ENCODE measurements around the gene ERICH6.
"Not testable (repeated sequence)": the region's sequence is repeated elsewhere in the genome, so short reads cannot be mapped to it uniquely, and the experiment has no call there.

ERICH6 gene

DNA sequence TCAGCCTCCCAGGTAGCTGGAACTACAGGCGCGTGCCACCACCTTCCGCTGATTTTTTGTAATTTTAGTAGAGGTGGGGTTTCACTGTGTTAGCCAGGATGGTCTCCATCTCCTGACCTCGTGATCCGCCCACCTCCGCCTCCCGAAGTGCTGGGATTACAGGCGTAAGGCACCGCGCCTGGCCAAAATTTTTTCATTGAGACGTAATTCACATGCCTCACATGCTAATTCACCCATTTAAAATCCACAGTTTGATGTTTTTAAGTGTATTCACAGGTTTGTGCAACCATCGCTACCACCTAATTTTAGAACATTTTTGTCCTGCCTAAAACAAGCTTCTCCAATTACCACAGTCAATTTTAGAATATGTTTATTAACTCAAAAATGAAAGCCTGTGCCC, 63.5 kb downstream of the ERICH6 start:
- no peak overlapping the region for H3K27ac ChIP-seq (ENCODE audit: low read depth, low read length)
- H3K9ac ChIP-seq (ENCODE audit: low read depth in 1 of 2, low read length in 2 of 2), result no peak overlapping the region
- no peaks in the 10 kb centered on the region for H3K4me1 ChIP-seq (ENCODE audit: control insufficient read depth in 1 of 2, insufficient read depth in 2 of 2, low read length in 2 of 2)
- no peak overlapping the region for H3K4me3 ChIP-seq (ENCODE audit: low read depth in 1 of 2, low read length in 2 of 2)
- no peaks in the 10 kb centered on the region for H3K27me3 ChIP-seq (ENCODE audit: control insufficient read depth in 1 of 2, insufficient read depth in 2 of 2, low read length in 2 of 2)
- no peaks in the 10 kb centered on the region for H3K36me3 ChIP-seq (ENCODE audit: control insufficient read depth in 1 of 2, insufficient read depth in 2 of 2, low read length in 2 of 2)
- H3K9me3 ChIP-seq (ENCODE audit: control insufficient read depth in 1 of 2, low read length in 2 of 2), result no peaks in the 10 kb centered on the region

DNA sequence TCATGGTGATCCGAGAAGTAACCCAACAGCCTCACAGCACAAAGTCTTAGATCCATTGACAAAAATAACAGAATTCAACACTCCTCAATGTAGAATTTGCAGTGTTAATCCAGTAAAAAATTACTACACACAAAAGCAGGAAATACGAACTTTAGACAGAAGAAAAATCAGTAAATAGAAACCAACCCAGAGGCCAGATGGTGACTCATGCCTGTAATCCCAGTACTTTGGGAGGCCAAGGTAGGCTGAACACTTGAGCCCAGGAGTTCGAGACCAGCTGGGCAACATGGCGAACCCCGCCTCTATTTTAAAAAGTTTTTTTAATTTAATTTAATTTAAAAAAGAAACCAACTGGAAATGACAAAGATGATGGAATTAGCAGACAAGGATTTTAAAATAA, 64.5 kb downstream of the ERICH6 start:
- no peak overlapping the region for H3K4me3 ChIP-seq (ENCODE audit: low read depth in 1 of 2, low read length in 2 of 2)
- H3K27me3 ChIP-seq (ENCODE audit: control insufficient read depth in 1 of 2, insufficient read depth in 2 of 2, low read length in 2 of 2), result no peaks in the 10 kb centered on the region
- H3K4me1 ChIP-seq (ENCODE audit: control insufficient read depth in 1 of 2, insufficient read depth in 2 of 2, low read length in 2 of 2), result no peaks in the 10 kb centered on the region
- no peaks in the 10 kb centered on the region for H3K9me3 ChIP-seq (ENCODE audit: control insufficient read depth in 1 of 2, low read length in 2 of 2)
- no peak overlapping the region for H3K27ac ChIP-seq (ENCODE audit: low read depth, low read length)
- H3K9ac ChIP-seq (ENCODE audit: low read depth in 1 of 2, low read length in 2 of 2), result no peak overlapping the region
- no peaks in the 10 kb centered on the region for H3K36me3 ChIP-seq (ENCODE audit: control insufficient read depth in 1 of 2, insufficient read depth in 2 of 2, low read length in 2 of 2)

GRCh38 chr3:150636258-150636657, 67.5 kb downstream of the ERICH6 start:
- H3K27ac ChIP-seq (ENCODE audit: low read depth, low read length), result no peak overlapping the region
- H3K4me1 ChIP-seq (ENCODE audit: control insufficient read depth in 1 of 2, insufficient read depth in 2 of 2, low read length in 2 of 2), result no peaks in the 10 kb centered on the region
- no peaks in the 10 kb centered on the region for H3K27me3 ChIP-seq (ENCODE audit: control insufficient read depth in 1 of 2, insufficient read depth in 2 of 2, low read length in 2 of 2)
- H3K9me3 ChIP-seq (ENCODE audit: control insufficient read depth in 1 of 2, low read length in 2 of 2), result no peaks in the 10 kb centered on the region
- H3K9ac ChIP-seq (ENCODE audit: low read depth in 1 of 2, low read length in 2 of 2), result no peak overlapping the region
- H3K36me3 ChIP-seq (ENCODE audit: control insufficient read depth in 1 of 2, insufficient read depth in 2 of 2, low read length in 2 of 2), result peaks cover 0 to 6% of the 10 kb centered on the region in 2 donors
- H3K4me3 ChIP-seq (ENCODE audit: low read depth in 1 of 2, low read length in 2 of 2), result no peak overlapping the region

- Histone ChIP-seq H3K4me1 (ENCODE audit: control insufficient read depth in 1 of 2, insufficient read depth in 2 of 2, low read length in 2 of 2) (no peaks in the 10 kb centered on the region), H3K9ac (ENCODE audit: low read depth in 1 of 2, low read length in 2 of 2) (no peak overlapping the region), H3K4me3 (ENCODE audit: low read depth in 1 of 2, low read length in 2 of 2) (no peak overlapping the region), H3K27ac (ENCODE audit: low read depth, low read length) (no peak overlapping the region), H3K9me3 (ENCODE audit: control insufficient read depth in 1 of 2, low read length in 2 of 2) (no peaks in the 10 kb centered on the region), H3K27me3 (ENCODE audit: control insufficient read depth in 1 of 2, insufficient read depth in 2 of 2, low read length in 2 of 2) (no peaks in the 10 kb centered on the region), H3K36me3 (ENCODE audit: control insufficient read depth in 1 of 2, insufficient read depth in 2 of 2, low read length in 2 of 2) (peaks cover 0 to 13% of the 10 kb centered on the region in 2 donors)
Observed at GRCh38 chr3:150635526-150635925, 68.2 kb downstream of the ERICH6 start.

DNA sequence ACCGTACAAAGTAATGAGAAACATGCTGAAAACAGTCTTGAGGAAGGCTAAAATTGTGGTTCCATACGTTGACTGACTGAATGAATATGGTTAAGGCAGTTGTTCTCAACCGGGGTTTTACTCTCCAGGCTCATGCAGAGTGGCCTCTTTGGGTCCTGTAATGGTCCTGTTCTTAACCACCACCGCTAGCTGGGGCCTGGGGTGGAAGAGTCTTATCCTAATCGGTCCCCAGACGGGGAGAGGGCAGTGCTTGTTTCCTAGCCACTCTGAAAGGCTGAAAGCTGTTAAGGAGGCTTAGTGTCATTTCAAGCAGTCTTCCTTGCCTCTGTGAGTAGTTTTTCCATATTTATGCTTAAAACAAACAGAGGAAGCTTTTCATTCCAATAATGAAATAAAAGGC, 68.6 kb downstream of the ERICH6 start:
- H3K9ac ChIP-seq (ENCODE audit: low read depth in 1 of 2, low read length in 2 of 2), result no peak overlapping the region
- no peaks in the 10 kb centered on the region for H3K4me1 ChIP-seq (ENCODE audit: control insufficient read depth in 1 of 2, insufficient read depth in 2 of 2, low read length in 2 of 2)
- H3K4me3 ChIP-seq (ENCODE audit: low read depth in 1 of 2, low read length in 2 of 2), result no peak overlapping the region
- no peak overlapping the region for H3K27ac ChIP-seq (ENCODE audit: low read depth, low read length)
- no peaks in the 10 kb centered on the region for H3K27me3 ChIP-seq (ENCODE audit: control insufficient read depth in 1 of 2, insufficient read depth in 2 of 2, low read length in 2 of 2)
- no peaks in the 10 kb centered on the region for H3K9me3 ChIP-seq (ENCODE audit: control insufficient read depth in 1 of 2, low read length in 2 of 2)
- H3K36me3 ChIP-seq (ENCODE audit: control insufficient read depth in 1 of 2, insufficient read depth in 2 of 2, low read length in 2 of 2), result peaks cover 0 to 16% of the 10 kb centered on the region in 2 donors

DNA sequence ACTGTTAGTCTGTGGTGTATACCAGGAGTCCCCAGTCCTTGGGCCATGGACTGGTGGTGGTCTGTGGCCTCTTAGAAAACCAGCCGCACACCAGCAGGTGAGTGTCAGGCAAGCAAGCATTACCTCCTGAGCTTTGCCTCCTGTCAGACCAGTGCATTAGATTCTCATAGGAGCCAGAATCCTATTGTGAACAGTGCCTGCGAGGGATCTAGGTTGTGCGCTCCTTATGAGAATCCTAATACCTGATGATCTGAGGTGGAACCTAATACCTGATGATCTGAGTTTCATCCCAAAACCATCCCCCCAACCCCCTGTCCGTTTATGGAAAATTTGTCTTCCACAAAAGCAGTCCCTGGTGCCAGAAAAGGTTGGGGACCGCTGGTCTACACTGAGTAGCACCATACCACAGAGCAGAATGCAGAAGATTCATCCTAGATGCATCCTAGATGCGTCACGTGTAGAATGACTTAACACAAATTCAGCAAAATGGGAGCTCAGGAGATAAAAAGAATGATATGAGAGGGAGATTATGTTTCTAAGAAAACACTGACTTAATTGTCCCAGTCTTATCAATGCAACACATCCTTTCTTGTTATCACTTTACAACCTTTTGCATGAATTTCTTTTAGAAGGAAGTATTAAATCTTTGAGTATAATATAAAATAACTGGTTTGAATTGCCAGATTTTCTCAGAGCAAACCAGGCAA, 72.1 kb downstream of the ERICH6 start:
- peaks cover 3 to 32% of the 10 kb centered on the region in 2 donors for H3K36me3 ChIP-seq (ENCODE audit: control insufficient read depth in 1 of 2, insufficient read depth in 2 of 2, low read length in 2 of 2)
- H3K9me3 ChIP-seq (ENCODE audit: control insufficient read depth in 1 of 2, low read length in 2 of 2), result no peaks in the 10 kb centered on the region
- no peak overlapping the region for H3K9ac ChIP-seq (ENCODE audit: low read depth in 1 of 2, low read length in 2 of 2)
- no peaks in the 10 kb centered on the region for H3K4me1 ChIP-seq (ENCODE audit: control insufficient read depth in 1 of 2, insufficient read depth in 2 of 2, low read length in 2 of 2)
- H3K27me3 ChIP-seq (ENCODE audit: control insufficient read depth in 1 of 2, insufficient read depth in 2 of 2, low read length in 2 of 2), result no peaks in the 10 kb centered on the region
- H3K4me3 ChIP-seq (ENCODE audit: low read depth in 1 of 2, low read length in 2 of 2), result no peak overlapping the region
- no peak overlapping the region for H3K27ac ChIP-seq (ENCODE audit: low read depth, low read length)

DNA sequence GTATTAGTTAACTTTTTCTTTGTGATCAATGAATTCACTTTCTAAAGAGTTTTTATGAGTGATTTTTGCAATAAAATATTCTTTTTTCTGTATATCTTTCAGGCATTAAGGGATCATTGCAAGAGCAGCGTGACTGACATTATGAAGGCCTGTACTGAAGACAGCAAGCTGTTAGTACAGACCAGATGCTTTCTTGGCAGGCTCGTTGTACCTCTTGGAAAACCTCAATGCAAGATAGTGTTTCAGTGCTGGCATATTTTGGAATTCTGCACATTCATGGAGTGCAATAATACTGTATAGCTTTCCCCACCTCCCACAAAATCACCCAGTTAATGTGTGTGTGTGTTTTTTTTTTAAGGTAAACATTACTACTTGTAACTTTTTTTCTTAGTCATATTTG, 76.2 kb downstream of the ERICH6 start:
- no peak overlapping the region for H3K4me3 ChIP-seq (ENCODE audit: low read depth in 1 of 2, low read length in 2 of 2)
- H3K27me3 ChIP-seq (ENCODE audit: control insufficient read depth in 1 of 2, insufficient read depth in 2 of 2, low read length in 2 of 2), result no peaks in the 10 kb centered on the region
- H3K4me1 ChIP-seq (ENCODE audit: control insufficient read depth in 1 of 2, insufficient read depth in 2 of 2, low read length in 2 of 2), result no peaks in the 10 kb centered on the region
- H3K9ac ChIP-seq (ENCODE audit: low read depth in 1 of 2, low read length in 2 of 2), result no peak overlapping the region
- H3K36me3 ChIP-seq (ENCODE audit: control insufficient read depth in 1 of 2, insufficient read depth in 2 of 2, low read length in 2 of 2), result peaks cover 12 to 46% of the 10 kb centered on the region in 2 donors
- H3K27ac ChIP-seq (ENCODE audit: low read depth, low read length), result no peak overlapping the region
- no peaks in the 10 kb centered on the region for H3K9me3 ChIP-seq (ENCODE audit: control insufficient read depth in 1 of 2, low read length in 2 of 2)

DNA sequence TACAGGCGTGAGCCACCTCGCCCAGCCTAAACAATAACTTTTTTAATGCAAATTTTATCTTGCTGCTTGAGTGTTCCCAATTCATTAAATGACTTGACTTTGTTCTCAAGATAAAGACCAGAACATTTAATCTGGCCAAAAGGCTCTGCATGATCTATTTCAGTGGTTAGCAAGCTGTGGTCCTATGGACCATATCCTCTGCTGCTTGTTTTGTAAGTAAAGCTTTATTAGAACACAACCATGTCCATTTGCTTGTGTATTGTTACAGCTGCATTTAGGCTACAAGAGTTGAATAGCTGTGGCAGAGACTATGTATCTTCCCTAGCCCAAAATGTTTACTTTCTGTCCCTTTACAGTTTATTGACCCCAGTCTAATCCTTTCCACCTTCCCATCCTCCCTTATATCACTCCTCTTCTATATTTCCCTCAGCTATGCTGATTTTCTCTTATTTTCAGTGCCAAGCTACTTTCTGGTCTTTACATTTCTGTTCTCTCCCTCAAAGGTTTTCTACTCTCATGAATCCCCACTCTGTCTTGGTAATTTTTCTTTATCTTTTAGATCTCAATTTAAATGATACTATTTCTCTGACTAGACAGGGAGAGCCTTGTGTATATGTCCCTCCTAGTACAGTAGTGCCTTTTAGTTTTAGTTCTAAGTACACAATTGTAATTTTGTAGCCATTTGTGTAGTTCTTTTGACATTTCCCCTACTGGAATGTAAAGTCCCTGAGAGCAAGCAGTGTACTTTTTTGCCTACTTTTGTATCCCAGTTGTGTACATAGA, 77.4 kb downstream of the ERICH6 start:
- Histone ChIP-seq H3K9me3 (ENCODE audit: control insufficient read depth in 1 of 2, low read length in 2 of 2) (no peaks in the 10 kb centered on the region), H3K36me3 (ENCODE audit: control insufficient read depth in 1 of 2, insufficient read depth in 2 of 2, low read length in 2 of 2) (peaks cover 12 to 41% of the 10 kb centered on the region in 2 donors), H3K27ac (ENCODE audit: low read depth, low read length) (no peak overlapping the region), H3K9ac (ENCODE audit: low read depth in 1 of 2, low read length in 2 of 2) (no peak overlapping the region), H3K27me3 (ENCODE audit: control insufficient read depth in 1 of 2, insufficient read depth in 2 of 2, low read length in 2 of 2) (no peaks in the 10 kb centered on the region), H3K4me1 (ENCODE audit: control insufficient read depth in 1 of 2, insufficient read depth in 2 of 2, low read length in 2 of 2) (peaks cover 0 to 3% of the 10 kb centered on the region in 2 donors), H3K4me3 (ENCODE audit: low read depth in 1 of 2, low read length in 2 of 2) (no peak overlapping the region)

GRCh38 chr3:150623945-150624344, 79.8 kb downstream of the ERICH6 start:
- H3K9me3 ChIP-seq (ENCODE audit: control insufficient read depth in 1 of 2, low read length in 2 of 2), result no peaks in the 10 kb centered on the region
- H3K27me3 ChIP-seq (ENCODE audit: control insufficient read depth in 1 of 2, insufficient read depth in 2 of 2, low read length in 2 of 2), result no peaks in the 10 kb centered on the region
- H3K9ac ChIP-seq (ENCODE audit: low read depth in 1 of 2, low read length in 2 of 2), result no peak overlapping the region
- H3K36me3 ChIP-seq (ENCODE audit: control insufficient read depth in 1 of 2, insufficient read depth in 2 of 2, low read length in 2 of 2), result peaks cover 12 to 31% of the 10 kb centered on the region in 2 donors
- peaks cover 0 to 7% of the 10 kb centered on the region in 2 donors for H3K4me1 ChIP-seq (ENCODE audit: control insufficient read depth in 1 of 2, insufficient read depth in 2 of 2, low read length in 2 of 2)
- no peak overlapping the region for H3K27ac ChIP-seq (ENCODE audit: low read depth, low read length)
- no peak overlapping the region for H3K4me3 ChIP-seq (ENCODE audit: low read depth in 1 of 2, low read length in 2 of 2)

GRCh38 chr3:150622955-150623354, 80.8 kb downstream of the ERICH6 start:
- peaks cover 12 to 31% of the 10 kb centered on the region in 2 donors for H3K36me3 ChIP-seq (ENCODE audit: control insufficient read depth in 1 of 2, insufficient read depth in 2 of 2, low read length in 2 of 2)
- not testable (repeated sequence) for H3K27ac ChIP-seq (ENCODE audit: low read depth, low read length); H3K9me3 ChIP-seq (ENCODE audit: control insufficient read depth in 1 of 2, low read length in 2 of 2); H3K4me1 ChIP-seq (ENCODE audit: control insufficient read depth in 1 of 2, insufficient read depth in 2 of 2, low read length in 2 of 2); H3K4me3 ChIP-seq (ENCODE audit: low read depth in 1 of 2, low read length in 2 of 2); H3K9ac ChIP-seq (ENCODE audit: low read depth in 1 of 2, low read length in 2 of 2); H3K27me3 ChIP-seq (ENCODE audit: control insufficient read depth in 1 of 2, insufficient read depth in 2 of 2, low read length in 2 of 2)

Measured in duodenal mucosa (tissue), 2 donors.